HEK293T (cell line): ENCODE data around the gene PPIA.

Source experiments
- BHLHE40 ChIP-seq: fragments of 450-650 bp; IDR thresholded peaks from 2 replicates; pipeline ENCODE4 v1.6.1; 2016; ENCODE audit warnings: mild to moderate bottlenecking, moderate library complexity, borderline replicate concordance
- CTBP1 ChIP-seq: fragments of 450-650 bp; IDR thresholded peaks from 2 replicates; pipeline ENCODE4 v1.6.1; 2016; ENCODE audit warnings: borderline replicate concordance
- ELF4 ChIP-seq: fragments of 450-650 bp; IDR thresholded peaks from 2 replicates; pipeline ENCODE4 v1.6.1; 2017; ENCODE audit warnings: antibody characterized with exemption
- FOXA1 ChIP-seq: fragments of 450-650 bp; IDR thresholded peaks from 2 replicates; pipeline ENCODE4 v1.6.1; 2016; ENCODE audit warnings: mild to moderate bottlenecking
- FOXK2 ChIP-seq: fragments of 450-650 bp; IDR thresholded peaks from 2 replicates; pipeline ENCODE4 v1.6.1; 2016; ENCODE audit warnings: mild to moderate bottlenecking
- HDGF ChIP-seq: fragments of 450-650 bp; IDR thresholded peaks from 2 replicates; pipeline ENCODE4 v1.6.1; 2017; ENCODE audit warnings: antibody characterized with exemption, borderline replicate concordance
- L3MBTL2 ChIP-seq: fragments of 450-650 bp; conservative IDR thresholded peaks from 2 replicates; pipeline ENCODE4 v1.6.1; 2016; ENCODE audit warnings: mild to moderate bottlenecking
- NFRKB ChIP-seq: fragments of 450-650 bp; IDR thresholded peaks from 2 replicates; pipeline ENCODE4 v1.6.1; 2016; ENCODE audit warnings: mild to moderate bottlenecking, moderate library complexity
- SP1 ChIP-seq: fragments of 450-650 bp; IDR thresholded peaks from 2 replicates; pipeline ENCODE4 v1.6.1; 2017
- TARDBP ChIP-seq: fragments of 450-650 bp; IDR thresholded peaks from 2 replicates; pipeline ENCODE4 v1.6.1; 2016

DNA sequence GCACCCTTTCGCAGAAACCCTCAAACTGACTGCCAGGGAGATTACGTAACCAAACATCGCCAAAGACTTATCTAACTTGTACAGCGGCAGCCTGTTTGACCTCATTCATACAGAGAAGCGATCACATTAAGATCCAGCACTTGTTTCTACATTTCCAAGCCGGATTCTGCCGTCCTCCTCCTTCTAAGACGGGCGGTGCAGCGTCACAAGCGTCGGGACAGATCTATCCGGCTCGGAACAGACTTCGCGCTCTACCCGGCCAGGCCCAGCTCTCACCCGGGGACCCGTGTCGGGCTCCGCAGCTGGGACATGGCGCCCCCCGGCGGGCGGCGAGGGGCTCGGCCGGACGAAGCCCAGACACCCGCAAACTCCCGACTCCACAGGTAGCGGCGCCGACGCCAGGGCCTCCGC lies 51.0 kb downstream of the PPIA start:
- TF ChIP-seq HDGF, result no peak
- no peak for TF ChIP-seq SP1
- no peak for TF ChIP-seq CTBP1
- TF ChIP-seq L3MBTL2, result no peak
- TF ChIP-seq FOXA1, result no peak
- TF ChIP-seq FOXK2, result no peak
- no peak for TF ChIP-seq BHLHE40
- no peak for TF ChIP-seq NFRKB
- no peak for TF ChIP-seq TARDBP
- TF ChIP-seq ELF4, result no peak
